CD4-positive, alpha-beta memory T cell (primary cell): Measurements from ENCODE around the gene RBBP4. TPM values are rescaled to one million over a fixed set of nuclear protein-coding genes. Genes with fewer than 3 reads are reported as not detected.

Experiments
- CTCF ChIA-PET: fragments of 350-600 bp; sonication (Branson Sonifier 250); formaldehyde crosslinking; loops from one replicate; lab custom pipeline; 2021; ENCODE audit warnings: inconsistent platforms; ENCODE audit not compliant: partially characterized antibody; lab: Charles Lee
- POLR2A ChIA-PET: fragments of 350-600 bp; sonication (Branson Sonifier 250); formaldehyde crosslinking; loops from one replicate; lab custom pipeline; 2021; ENCODE audit not compliant: partially characterized antibody; lab: Charles Lee
- DNase-seq, 5 donors: peaks; one replicate each; pipeline versions ENCODE4 v3.0.0 to v3.0.0-alpha.2; 2020 to 2022; ENCODE audit warnings: mixed read lengths in 1 of 5
- H3K27ac ChIP-seq: one replicate; pipeline ENCODE4 v1.7.0; 2013; ENCODE audit warnings: low read depth, low read length
- H3K27me3 ChIP-seq: 2 replicates; pipeline ENCODE4 v1.7.0; 2013; ENCODE audit warnings: mild to moderate bottlenecking, low read length, moderate library complexity; ENCODE audit not compliant: insufficient read depth
- H3K36me3 ChIP-seq: 2 replicates; pipeline ENCODE4 v1.7.0; 2013; ENCODE audit warnings: mild to moderate bottlenecking, low read length, moderate library complexity; ENCODE audit not compliant: insufficient read depth
- H3K4me1 ChIP-seq: 2 replicates; pipeline ENCODE4 v1.7.0; 2013; ENCODE audit warnings: mild to moderate bottlenecking, low read length, moderate library complexity; ENCODE audit not compliant: insufficient read depth
- H3K4me3 ChIP-seq, 2 donors: one replicate each; pipeline ENCODE4 v1.7.0; 2013; ENCODE audit warnings: low read length in 2 of 2, mild to moderate bottlenecking in 1 of 2
- H3K9me3 ChIP-seq, 2 donors: one replicate each; pipeline ENCODE4 v1.7.0; 2013; ENCODE audit warnings: low read length in 2 of 2, control low read depth in 1 of 2; ENCODE audit not compliant: control insufficient read depth in 1 of 2
- H3K27ac Mint-ChIP-seq, 7 donors: one replicate each; pipeline ENCODE4 v1.8.0; 2020 to 2021; ENCODE audit warnings: mixed read lengths in 7 of 7, mild to moderate bottlenecking in 6 of 7, inconsistent platforms in 3 of 7, moderate library complexity in 3 of 7
- H3K27me3 Mint-ChIP-seq, 2 donors: one replicate each; pipeline ENCODE4 v1.8.0; 2020 to 2021; ENCODE audit warnings: mixed read lengths in 2 of 2
- H3K36me3 Mint-ChIP-seq, 2 donors: one replicate each; pipeline ENCODE4 v1.8.0; 2020 to 2021; ENCODE audit warnings: mixed read lengths in 2 of 2, inconsistent platforms in 1 of 2, mild to moderate bottlenecking in 1 of 2
- H3K4me1 Mint-ChIP-seq, 4 donors: one replicate each; pipeline ENCODE4 v1.8.0; 2020 to 2021; ENCODE audit warnings: mixed read lengths in 4 of 4, mild to moderate bottlenecking in 1 of 4
- H3K4me3 Mint-ChIP-seq, 8 donors: one replicate each; pipeline ENCODE4 v1.8.0; 2020 to 2021; ENCODE audit warnings: mixed read lengths in 8 of 8, mild to moderate bottlenecking in 7 of 8, moderate library complexity in 6 of 8, inconsistent platforms in 3 of 8
- H3K9me3 Mint-ChIP-seq, 8 donors: one replicate each; pipeline ENCODE4 v1.8.0; 2020 to 2021; ENCODE audit warnings: mixed read lengths in 8 of 8, mild to moderate bottlenecking in 5 of 8, inconsistent platforms in 3 of 8, moderate library complexity in 1 of 8
- intact Hi-C: fragments of 100-400 bp; cut with micrococcal nuclease; formaldehyde crosslinking; loops from one replicate; pipeline ENCODE4 v1.15.1; 2023
- polyA plus RNA-seq, 2 donors: library from polyadenylated mRNA; unstranded; fragments of 300-500 nt; fragmentation: Illumina TruSeq; gene quantifications; one replicate each; pipeline ENCODE4 v1.2.3, GENCODE V29; 2021
- total RNA-seq, 2 experiments: library from RNA; stranded (reverse); gene quantifications; one replicate each; pipeline ENCODE4 v1.2.3, GENCODE V29; 2021

The RBBP4 gene
- total and polyA plus RNA-seq, 4 experiments from 2014 or later = 185 to 374 (median 216) TPM

DNA sequence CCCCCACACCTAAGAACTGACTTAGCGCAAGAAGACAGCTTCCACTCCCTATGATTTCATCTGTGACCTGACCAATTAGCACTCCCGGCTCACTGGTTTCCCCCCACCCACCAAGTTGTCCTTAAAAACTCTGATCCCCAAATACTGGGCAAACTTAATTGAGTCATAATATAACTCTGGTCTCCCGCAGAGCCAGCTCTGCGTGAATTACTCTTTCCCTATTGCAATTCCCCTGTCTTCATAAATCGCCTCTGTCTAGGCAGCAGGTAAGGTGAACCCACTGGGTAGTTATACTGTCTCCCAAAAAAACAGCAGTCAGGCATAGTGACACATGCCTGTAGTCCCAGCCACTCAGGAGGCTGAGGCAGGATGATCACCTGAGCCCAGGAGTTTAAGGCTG, 37.5 kb upstream of the RBBP4 start:
- intact Hi-C loops = no loop called here
- CTCF ChIA-PET = interaction anchor here (0.8 kb wide), 1 partner anchor 161 kb away, joined by 3 read pairs; no protein-coding TSS in a partner anchor
- peaks cover 5 to 6% of the 10 kb centered on the region in 2 donors for H3K36me3 Mint-ChIP-seq

GRCh38 chr1:32618673-32619221, 32.3 kb upstream of the RBBP4 start:
- Histone ChIP-seq H3K9me3 (no peaks in the 10 kb centered on the region), H3K4me3 (no peak overlapping the region), H3K36me3 (no peaks in the 10 kb centered on the region), H3K4me1 (peaks cover 5% of the 10 kb centered on the region), H3K27me3 (no peaks in the 10 kb centered on the region), H3K27ac (no peak overlapping the region)
- Mint-ChIP-seq H3K27me3 (no peaks in the 10 kb centered on the region), H3K36me3 (peaks cover 30 to 36% of the 10 kb centered on the region in 2 donors), H3K4me3 (no peak overlapping the region), H3K9me3 (no peaks in the 10 kb centered on the region), H3K4me1 (peaks cover 10 to 12% (median 11%) of the 10 kb centered on the region in 4 donors), H3K27ac (no peak overlapping the region)
- CTCF ChIA-PET = interaction anchor here (0.7 kb wide), 1 partner anchor 79 kb away, joined by 3 read pairs; the partner anchor contains the start of gene ZBTB8A
- no peak for DNase-seq
- intact Hi-C loops = no loop called here
- POLR2A ChIA-PET = no interaction called here

More for the DNA sequence above, 37.5 kb upstream of the RBBP4 start:
- H3K4me3 ChIP-seq = no peak overlapping the region
- no peak for DNase-seq
- Mint-ChIP-seq H3K4me3 (no peak overlapping the region), H3K4me1 (peaks cover 0 to 10% (median 3%) of the 10 kb centered on the region in 4 donors), H3K27ac (no peak overlapping the region), H3K27me3 (no peaks in the 10 kb centered on the region), H3K9me3 (no peaks in the 10 kb centered on the region)
- POLR2A ChIA-PET = interaction anchor here (1.0 kb wide), 1 partner anchor 38 kb away, joined by 3 read pairs; the partner anchor contains the start of gene RBBP4
- H3K4me1 ChIP-seq = peaks cover 7% of the 10 kb centered on the region
- H3K27me3 ChIP-seq = no peaks in the 10 kb centered on the region
- no peaks in the 10 kb centered on the region for H3K36me3 ChIP-seq
- no peak overlapping the region for H3K27ac ChIP-seq
- H3K9me3 ChIP-seq = no peaks in the 10 kb centered on the region

DNA sequence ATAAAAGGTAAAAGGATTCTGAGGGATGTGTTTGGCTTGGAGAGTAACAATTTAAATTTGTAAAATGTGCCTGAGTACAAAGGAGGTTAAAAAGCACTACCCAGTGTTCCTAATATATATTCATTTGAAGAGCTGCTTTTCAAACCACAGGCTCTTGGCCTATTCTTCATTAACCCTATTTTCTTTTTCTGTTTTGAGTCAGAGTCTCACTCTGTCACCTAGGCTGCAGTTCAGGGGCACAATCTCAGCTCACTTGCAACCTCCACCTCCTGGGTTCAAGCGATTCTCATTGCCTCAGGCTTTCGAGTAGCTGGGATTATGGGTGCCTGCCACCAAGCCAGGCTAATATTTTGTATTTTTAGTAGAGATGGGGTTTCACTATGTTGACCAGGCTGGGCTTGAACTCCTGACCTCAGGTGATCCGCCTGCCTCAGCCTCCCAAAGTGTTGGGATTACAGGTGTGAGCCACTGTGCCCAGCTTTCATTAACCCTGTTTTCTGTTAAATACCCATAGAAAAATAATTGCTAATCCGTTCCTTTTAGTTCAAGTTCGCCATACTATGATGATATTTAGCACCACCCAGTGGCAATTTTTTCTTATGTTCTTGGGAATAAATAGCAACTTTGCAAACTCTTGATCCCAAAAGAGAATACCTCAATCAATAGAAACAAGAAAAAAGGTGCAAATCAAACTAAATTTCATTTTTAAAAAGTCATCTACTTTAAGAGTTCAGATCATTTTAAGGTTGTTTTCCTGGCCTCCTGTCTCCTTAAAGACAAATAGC, 31.1 kb upstream of the RBBP4 start:
- Histone ChIP-seq H3K27me3 (no peaks in the 10 kb centered on the region), H3K4me3 (no peak overlapping the region), H3K27ac (no peak overlapping the region), H3K4me1 (peaks cover 12% of the 10 kb centered on the region), H3K9me3 (no peaks in the 10 kb centered on the region), H3K36me3 (no peaks in the 10 kb centered on the region)
- Mint-ChIP-seq H3K27me3 (no peaks in the 10 kb centered on the region), H3K36me3 (peaks cover 34 to 41% of the 10 kb centered on the region in 2 donors), H3K9me3 (no peaks in the 10 kb centered on the region), H3K4me1 (peaks cover 14 to 19% (median 16%) of the 10 kb centered on the region in 4 donors), H3K27ac (no peak overlapping the region), H3K4me3 (no peak overlapping the region)
- no peak for DNase-seq
- CTCF ChIA-PET = no interaction called here
- intact Hi-C loops = no loop called here
- POLR2A ChIA-PET = no interaction called here

GRCh38 chr1:32622205-32622604, 28.8 kb upstream of the RBBP4 start:
- H3K27me3 ChIP-seq = no peaks in the 10 kb centered on the region
- no peak overlapping the region for H3K4me3 Mint-ChIP-seq
- peak overlapping the region in 1 of 7 donors; percentile 72 for H3K27ac Mint-ChIP-seq
- H3K4me1 ChIP-seq = peaks cover 12% of the 10 kb centered on the region
- intact Hi-C loops = no loop called here
- peaks cover 34 to 46% of the 10 kb centered on the region in 2 donors for H3K36me3 Mint-ChIP-seq
- H3K36me3 ChIP-seq = no peaks in the 10 kb centered on the region
- ChIA-PET CTCF (no interaction called here), POLR2A (no interaction called here)
- H3K27ac ChIP-seq = no peak overlapping the region
- H3K9me3 ChIP-seq = no peaks in the 10 kb centered on the region
- H3K9me3 Mint-ChIP-seq = no peaks in the 10 kb centered on the region
- H3K27me3 Mint-ChIP-seq = no peaks in the 10 kb centered on the region
- no peak for DNase-seq
- no peak overlapping the region for H3K4me3 ChIP-seq
- peaks cover 14 to 24% (median 18%) of the 10 kb centered on the region in 4 donors for H3K4me1 Mint-ChIP-seq

DNA sequence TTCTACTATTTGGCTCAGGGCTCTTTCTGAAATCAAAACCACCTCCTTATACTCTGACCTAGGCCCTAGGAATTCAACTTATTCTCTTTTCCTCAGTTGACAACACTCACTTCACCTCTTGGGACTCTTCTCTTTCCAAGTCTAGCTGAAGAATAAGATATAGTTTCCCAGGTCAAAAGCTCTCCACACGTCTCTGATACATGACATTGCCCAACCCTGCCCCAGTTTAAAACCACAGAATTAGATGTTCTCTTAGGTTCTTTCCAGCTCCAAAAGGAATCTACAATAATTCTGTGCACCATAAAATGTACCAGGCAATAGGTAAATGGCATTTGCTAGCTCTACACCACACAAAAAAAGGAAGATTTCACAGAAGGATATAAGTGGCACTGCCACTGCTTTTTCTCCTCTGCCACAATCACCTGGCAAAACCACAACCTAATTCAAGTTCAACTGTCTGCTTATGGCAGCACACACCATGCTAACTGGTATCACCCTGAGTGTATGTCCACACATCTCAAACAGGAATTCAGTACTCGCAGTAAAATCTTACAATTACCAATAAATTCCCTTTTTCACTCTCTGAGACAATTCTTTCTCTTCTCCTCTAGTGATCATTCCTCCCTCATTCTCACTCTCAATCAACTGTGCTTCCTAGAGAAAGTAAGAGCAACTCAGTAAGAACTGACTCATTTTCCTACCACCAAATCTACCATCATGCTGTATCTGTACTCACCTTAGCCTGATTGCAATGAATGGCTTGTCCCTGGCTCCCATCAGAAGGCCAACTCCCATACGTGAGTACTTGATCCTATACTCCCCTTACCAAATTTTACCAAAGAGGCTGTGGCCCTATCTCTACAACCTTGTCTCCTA, 28.0 kb upstream of the RBBP4 start:
- Histone ChIP-seq H3K36me3 (no peaks in the 10 kb centered on the region), H3K4me3 (no peak overlapping the region), H3K4me1 (peaks cover 18% of the 10 kb centered on the region), H3K9me3 (no peaks in the 10 kb centered on the region), H3K27me3 (no peaks in the 10 kb centered on the region), H3K27ac (no peak overlapping the region)
- peak overlapping the region; percentile 3 to 78 (median 31) for H3K27ac Mint-ChIP-seq
- H3K4me3 Mint-ChIP-seq = no peak overlapping the region
- H3K27me3 Mint-ChIP-seq = no peaks in the 10 kb centered on the region
- CTCF ChIA-PET = no interaction called here
- peaks cover 15 to 30% (median 23%) of the 10 kb centered on the region in 4 donors for H3K4me1 Mint-ChIP-seq
- POLR2A ChIA-PET = no interaction called here
- peaks cover 40 to 52% of the 10 kb centered on the region in 2 donors for H3K36me3 Mint-ChIP-seq
- no peak for DNase-seq
- H3K9me3 Mint-ChIP-seq = no peaks in the 10 kb centered on the region
- intact Hi-C loops = no loop called here

DNA sequence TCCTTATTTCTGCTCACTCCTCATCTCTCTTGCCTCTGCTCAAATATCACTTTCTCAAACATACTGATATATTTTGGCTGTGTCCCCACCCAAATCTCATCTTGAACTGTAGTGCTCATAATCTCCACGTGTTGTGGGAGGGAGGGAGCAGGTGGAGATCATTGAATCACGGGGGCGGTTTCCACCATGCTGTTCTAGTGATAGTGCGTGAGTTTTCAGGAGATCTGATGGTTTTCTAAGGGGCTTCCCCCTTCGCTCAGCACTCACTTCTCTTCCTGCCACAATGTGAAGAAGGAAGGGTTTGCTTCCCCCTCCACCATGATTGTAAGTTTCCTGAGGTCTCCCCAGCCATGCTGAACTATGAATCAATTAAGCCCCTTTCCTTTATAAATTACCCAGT, 27.2 kb upstream of the RBBP4 start:
- intact Hi-C loops = no loop called here
- H3K9me3 ChIP-seq = no peaks in the 10 kb centered on the region
- H3K9me3 Mint-ChIP-seq = no peaks in the 10 kb centered on the region
- H3K36me3 ChIP-seq = no peaks in the 10 kb centered on the region
- peaks cover 18% of the 10 kb centered on the region for H3K4me1 ChIP-seq
- CTCF ChIA-PET = no interaction called here
- peak overlapping the region in 6 of 7 donors; percentile 7 to 78 (median 40) for H3K27ac Mint-ChIP-seq
- POLR2A ChIA-PET = no interaction called here
- H3K4me3 Mint-ChIP-seq = no peak overlapping the region
- H3K27me3 ChIP-seq = no peaks in the 10 kb centered on the region
- H3K36me3 Mint-ChIP-seq = peaks cover 40 to 49% of the 10 kb centered on the region in 2 donors
- no peak overlapping the region for H3K4me3 ChIP-seq
- no peaks in the 10 kb centered on the region for H3K27me3 Mint-ChIP-seq
- H3K4me1 Mint-ChIP-seq = peaks cover 15 to 30% (median 23%) of the 10 kb centered on the region in 4 donors
- DNase-seq = peak in 1 of 5 donors; percentile 40
- H3K27ac ChIP-seq = no peak overlapping the region

DNA sequence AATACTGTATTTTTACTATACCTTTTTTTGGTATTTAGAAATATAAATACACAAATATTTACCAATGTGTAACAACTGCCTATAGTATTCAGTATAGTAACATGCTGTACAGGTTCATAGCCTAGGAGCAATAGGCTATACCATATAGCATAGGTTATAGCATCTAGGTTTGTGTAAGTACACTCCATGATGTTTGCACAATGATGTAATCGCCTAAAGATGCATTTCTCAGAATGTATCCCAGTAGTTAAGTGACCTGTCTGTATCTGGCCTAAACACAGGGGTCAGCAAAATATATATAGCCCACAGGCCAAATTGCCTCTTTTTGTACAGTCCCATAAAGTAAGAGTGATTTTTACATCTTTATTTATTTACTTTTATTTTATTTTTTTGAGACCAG, 24.8 kb upstream of the RBBP4 start:
- no peak for DNase-seq
- Mint-ChIP-seq H3K4me3 (no peak overlapping the region), H3K27me3 (no peaks in the 10 kb centered on the region), H3K4me1 (peaks cover 15 to 30% (median 24%) of the 10 kb centered on the region in 4 donors), H3K36me3 (peaks cover 34 to 45% of the 10 kb centered on the region in 2 donors), H3K9me3 (no peaks in the 10 kb centered on the region), H3K27ac (no peak overlapping the region)
- POLR2A ChIA-PET = no interaction called here
- CTCF ChIA-PET = no interaction called here
- no peaks in the 10 kb centered on the region for H3K36me3 ChIP-seq
- intact Hi-C loops = no loop called here
- H3K4me1 ChIP-seq = peaks cover 18% of the 10 kb centered on the region
- no peak overlapping the region for H3K27ac ChIP-seq
- H3K4me3 ChIP-seq = no peak overlapping the region
- H3K9me3 ChIP-seq = no peaks in the 10 kb centered on the region
- H3K27me3 ChIP-seq = no peaks in the 10 kb centered on the region
